ENCODE measurements around the gene RAX. TPM values are rescaled to one million over a fixed set of nuclear protein-coding genes. Genes with fewer than 3 reads are reported as not detected.

RAX gene
- total RNA-seq, 1 experiment from 2014 or later, result 0.94 TPM

- TF ChIP-seq, protein P1, sequence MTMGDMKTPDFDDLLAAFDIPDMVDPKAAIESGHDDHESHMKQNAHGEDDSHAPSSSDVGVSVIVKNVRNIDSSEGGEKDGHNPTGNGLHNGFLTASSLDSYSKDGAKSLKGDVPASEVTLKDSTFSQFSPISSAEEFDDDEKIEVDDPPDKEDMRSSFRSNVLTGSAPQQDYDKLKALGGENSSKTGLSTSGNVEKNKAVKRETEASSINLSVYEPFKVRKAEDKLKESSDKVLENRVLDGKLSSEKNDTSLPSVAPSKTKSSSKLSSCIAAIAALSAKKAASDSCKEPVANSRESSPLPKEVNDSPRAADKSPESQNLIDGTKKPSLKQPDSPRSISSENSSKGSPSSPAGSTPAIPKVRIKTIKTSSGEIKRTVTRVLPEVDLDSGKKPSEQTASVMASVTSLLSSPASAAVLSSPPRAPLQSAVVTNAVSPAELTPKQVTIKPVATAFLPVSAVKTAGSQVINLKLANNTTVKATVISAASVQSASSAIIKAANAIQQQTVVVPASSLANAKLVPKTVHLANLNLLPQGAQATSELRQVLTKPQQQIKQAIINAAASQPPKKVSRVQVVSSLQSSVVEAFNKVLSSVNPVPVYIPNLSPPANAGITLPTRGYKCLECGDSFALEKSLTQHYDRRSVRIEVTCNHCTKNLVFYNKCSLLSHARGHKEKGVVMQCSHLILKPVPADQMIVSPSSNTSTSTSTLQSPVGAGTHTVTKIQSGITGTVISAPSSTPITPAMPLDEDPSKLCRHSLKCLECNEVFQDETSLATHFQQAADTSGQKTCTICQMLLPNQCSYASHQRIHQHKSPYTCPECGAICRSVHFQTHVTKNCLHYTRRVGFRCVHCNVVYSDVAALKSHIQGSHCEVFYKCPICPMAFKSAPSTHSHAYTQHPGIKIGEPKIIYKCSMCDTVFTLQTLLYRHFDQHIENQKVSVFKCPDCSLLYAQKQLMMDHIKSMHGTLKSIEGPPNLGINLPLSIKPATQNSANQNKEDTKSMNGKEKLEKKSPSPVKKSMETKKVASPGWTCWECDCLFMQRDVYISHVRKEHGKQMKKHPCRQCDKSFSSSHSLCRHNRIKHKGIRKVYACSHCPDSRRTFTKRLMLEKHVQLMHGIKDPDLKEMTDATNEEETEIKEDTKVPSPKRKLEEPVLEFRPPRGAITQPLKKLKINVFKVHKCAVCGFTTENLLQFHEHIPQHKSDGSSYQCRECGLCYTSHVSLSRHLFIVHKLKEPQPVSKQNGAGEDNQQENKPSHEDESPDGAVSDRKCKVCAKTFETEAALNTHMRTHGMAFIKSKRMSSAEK (CRISPR knock-in tag; IDR thresholded peaks at IDR 0.05; ENCODE audit: borderline replicate concordance), result no peak
- TF ChIP-seq FOXP4 (CRISPR knock-in tag; IDR thresholded peaks at IDR 0.05) (peak; percentile 97), ZNF232 (CRISPR knock-in tag; IDR thresholded peaks at IDR 0.05) (peak; percentile 96), SMAD3 (CRISPR knock-in tag; IDR thresholded peaks at IDR 0.05; ENCODE audit: borderline replicate concordance) (peak; percentile 90; the same call in 1 of the 2 replicates), NR3C1 (CRISPR knock-in tag; conservative IDR thresholded peaks at IDR 0.05; ENCODE audit: low read depth) (no peak), RORB (CRISPR knock-in tag; IDR thresholded peaks at IDR 0.05) (no peak), KAT7 (CRISPR knock-in tag; IDR thresholded peaks at IDR 0.05; ENCODE audit: borderline replicate concordance) (peak; percentile 81; the same call in 1 of the 2 replicates), GRHL2 (CRISPR knock-in tag; IDR thresholded peaks at IDR 0.05; ENCODE audit: insufficient replicate concordance, severe bottlenecking) (no peak), JAZF1 (CRISPR knock-in tag; IDR thresholded peaks at IDR 0.05) (no peak), CBFB (CRISPR knock-in tag; IDR thresholded peaks at IDR 0.05; ENCODE audit: low read depth) (no peak), ZNF512 (CRISPR knock-in tag; IDR thresholded peaks at IDR 0.05; ENCODE audit: borderline replicate concordance) (peak; percentile 51; the same call in 1 of the 2 replicates), HMGA2 (CRISPR knock-in tag; IDR thresholded peaks at IDR 0.05) (no peak), ZNF416 (CRISPR knock-in tag; IDR thresholded peaks at IDR 0.05) (no peak), ATF2 (CRISPR knock-in tag; IDR thresholded peaks at IDR 0.05; ENCODE audit: borderline replicate concordance, low read depth) (peak; percentile 95), RELA (CRISPR knock-in tag; IDR thresholded peaks at IDR 0.05; ENCODE audit: borderline replicate concordance) (peak; percentile 95), MLX (CRISPR knock-in tag; IDR thresholded peaks at IDR 0.05) (no peak)
- TF ChIP-seq, protein P2, sequence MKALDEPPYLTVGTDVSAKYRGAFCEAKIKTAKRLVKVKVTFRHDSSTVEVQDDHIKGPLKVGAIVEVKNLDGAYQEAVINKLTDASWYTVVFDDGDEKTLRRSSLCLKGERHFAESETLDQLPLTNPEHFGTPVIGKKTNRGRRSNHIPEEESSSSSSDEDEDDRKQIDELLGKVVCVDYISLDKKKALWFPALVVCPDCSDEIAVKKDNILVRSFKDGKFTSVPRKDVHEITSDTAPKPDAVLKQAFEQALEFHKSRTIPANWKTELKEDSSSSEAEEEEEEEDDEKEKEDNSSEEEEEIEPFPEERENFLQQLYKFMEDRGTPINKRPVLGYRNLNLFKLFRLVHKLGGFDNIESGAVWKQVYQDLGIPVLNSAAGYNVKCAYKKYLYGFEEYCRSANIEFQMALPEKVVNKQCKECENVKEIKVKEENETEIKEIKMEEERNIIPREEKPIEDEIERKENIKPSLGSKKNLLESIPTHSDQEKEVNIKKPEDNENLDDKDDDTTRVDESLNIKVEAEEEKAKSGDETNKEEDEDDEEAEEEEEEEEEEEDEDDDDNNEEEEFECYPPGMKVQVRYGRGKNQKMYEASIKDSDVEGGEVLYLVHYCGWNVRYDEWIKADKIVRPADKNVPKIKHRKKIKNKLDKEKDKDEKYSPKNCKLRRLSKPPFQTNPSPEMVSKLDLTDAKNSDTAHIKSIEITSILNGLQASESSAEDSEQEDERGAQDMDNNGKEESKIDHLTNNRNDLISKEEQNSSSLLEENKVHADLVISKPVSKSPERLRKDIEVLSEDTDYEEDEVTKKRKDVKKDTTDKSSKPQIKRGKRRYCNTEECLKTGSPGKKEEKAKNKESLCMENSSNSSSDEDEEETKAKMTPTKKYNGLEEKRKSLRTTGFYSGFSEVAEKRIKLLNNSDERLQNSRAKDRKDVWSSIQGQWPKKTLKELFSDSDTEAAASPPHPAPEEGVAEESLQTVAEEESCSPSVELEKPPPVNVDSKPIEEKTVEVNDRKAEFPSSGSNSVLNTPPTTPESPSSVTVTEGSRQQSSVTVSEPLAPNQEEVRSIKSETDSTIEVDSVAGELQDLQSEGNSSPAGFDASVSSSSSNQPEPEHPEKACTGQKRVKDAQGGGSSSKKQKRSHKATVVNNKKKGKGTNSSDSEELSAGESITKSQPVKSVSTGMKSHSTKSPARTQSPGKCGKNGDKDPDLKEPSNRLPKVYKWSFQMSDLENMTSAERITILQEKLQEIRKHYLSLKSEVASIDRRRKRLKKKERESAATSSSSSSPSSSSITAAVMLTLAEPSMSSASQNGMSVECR (CRISPR knock-in tag; IDR thresholded peaks at IDR 0.05; ENCODE audit: borderline replicate concordance), result peak; percentile 94
- TF ChIP-seq, protein P3, sequence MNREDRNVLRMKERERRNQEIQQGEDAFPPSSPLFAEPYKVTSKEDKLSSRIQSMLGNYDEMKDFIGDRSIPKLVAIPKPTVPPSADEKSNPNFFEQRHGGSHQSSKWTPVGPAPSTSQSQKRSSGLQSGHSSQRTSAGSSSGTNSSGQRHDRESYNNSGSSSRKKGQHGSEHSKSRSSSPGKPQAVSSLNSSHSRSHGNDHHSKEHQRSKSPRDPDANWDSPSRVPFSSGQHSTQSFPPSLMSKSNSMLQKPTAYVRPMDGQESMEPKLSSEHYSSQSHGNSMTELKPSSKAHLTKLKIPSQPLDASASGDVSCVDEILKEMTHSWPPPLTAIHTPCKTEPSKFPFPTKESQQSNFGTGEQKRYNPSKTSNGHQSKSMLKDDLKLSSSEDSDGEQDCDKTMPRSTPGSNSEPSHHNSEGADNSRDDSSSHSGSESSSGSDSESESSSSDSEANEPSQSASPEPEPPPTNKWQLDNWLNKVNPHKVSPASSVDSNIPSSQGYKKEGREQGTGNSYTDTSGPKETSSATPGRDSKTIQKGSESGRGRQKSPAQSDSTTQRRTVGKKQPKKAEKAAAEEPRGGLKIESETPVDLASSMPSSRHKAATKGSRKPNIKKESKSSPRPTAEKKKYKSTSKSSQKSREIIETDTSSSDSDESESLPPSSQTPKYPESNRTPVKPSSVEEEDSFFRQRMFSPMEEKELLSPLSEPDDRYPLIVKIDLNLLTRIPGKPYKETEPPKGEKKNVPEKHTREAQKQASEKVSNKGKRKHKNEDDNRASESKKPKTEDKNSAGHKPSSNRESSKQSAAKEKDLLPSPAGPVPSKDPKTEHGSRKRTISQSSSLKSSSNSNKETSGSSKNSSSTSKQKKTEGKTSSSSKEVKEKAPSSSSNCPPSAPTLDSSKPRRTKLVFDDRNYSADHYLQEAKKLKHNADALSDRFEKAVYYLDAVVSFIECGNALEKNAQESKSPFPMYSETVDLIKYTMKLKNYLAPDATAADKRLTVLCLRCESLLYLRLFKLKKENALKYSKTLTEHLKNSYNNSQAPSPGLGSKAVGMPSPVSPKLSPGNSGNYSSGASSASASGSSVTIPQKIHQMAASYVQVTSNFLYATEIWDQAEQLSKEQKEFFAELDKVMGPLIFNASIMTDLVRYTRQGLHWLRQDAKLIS (CRISPR knock-in tag; IDR thresholded peaks at IDR 0.05; ENCODE audit: borderline replicate concordance), result peak; percentile 61; the same call in 1 of the 2 replicates
These were observed at the start of gene RAX (continued) for GRCh38 chr18:59272891-59273758.
